GM18517 (cell line): ENCODE measurements around the gene CDK14.
"Not testable (repeated sequence)": the region's sequence is repeated elsewhere in the genome, so short reads cannot be mapped to it uniquely, and the experiment has no call there.

ENCODE experiments used
- ATAC-seq: cut with Tn5 transposase; IDR thresholded peaks from one replicate; pipeline ENCODE4 v1.9.1; 2021; ENCODE audit warnings: mild to moderate bottlenecking, moderate library complexity; ENCODE audit not compliant: unreplicated experiment

The CDK14 gene

DNA sequence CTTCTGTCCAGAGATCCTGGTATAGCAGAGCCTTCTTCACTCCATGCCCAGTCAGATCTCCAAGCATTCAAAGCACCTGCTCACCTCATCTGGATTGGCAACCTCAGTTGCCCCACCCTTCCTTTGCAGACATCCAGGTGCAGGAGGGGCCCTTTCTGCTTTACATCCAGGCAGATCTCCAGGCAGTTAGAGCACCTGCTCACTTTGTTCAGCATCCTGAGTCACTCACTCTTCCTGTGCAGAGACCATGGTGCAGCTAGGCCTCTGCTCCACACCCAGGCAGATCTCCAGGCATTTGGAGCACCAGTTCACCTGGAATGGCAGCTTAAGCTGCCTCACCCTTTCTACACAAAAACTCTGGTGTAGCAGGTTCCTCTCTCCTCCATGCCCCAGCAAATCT is 153.1 kb downstream of the CDK14 start:
- ATAC-seq: no peak

DNA sequence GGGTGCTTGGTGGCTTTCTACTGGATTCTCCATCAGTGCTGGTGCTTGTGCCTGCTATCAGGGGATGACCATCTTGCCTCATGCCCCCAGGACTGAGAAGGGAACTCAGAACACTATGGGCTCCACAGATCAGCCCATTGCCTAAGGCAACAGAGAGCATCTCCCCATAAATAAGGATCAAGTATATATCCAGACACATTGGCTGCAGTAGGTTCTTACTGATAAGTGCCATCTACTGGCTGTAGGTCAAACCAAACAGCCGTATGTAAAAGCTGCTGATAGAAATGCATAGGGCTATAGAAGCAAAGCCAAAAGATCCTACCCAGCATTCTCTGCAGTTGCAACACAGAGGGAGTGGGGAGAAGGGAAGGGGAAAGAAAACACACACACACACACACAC is 153.7 kb downstream of the CDK14 start:
- peak; percentile 69 for ATAC-seq

DNA sequence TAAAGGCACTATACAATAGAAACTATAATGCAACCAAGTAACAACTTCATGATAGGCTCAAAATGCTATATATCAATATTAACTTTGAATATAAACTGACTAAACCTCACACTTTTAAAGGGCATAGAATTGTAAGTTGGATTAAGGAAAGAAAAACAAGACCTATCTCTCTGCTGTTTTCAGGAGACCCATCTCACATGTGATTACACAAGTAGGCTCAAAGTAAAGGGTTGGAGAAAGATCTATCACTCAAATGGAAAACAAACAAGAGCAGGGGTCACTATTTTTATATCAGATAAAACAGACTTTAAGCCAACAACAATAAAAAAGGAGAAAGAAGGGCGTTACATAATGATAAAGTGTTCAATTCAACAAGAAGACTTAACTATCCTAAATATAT is 155.5 kb downstream of the CDK14 start:
- no peak for ATAC-seq

DNA sequence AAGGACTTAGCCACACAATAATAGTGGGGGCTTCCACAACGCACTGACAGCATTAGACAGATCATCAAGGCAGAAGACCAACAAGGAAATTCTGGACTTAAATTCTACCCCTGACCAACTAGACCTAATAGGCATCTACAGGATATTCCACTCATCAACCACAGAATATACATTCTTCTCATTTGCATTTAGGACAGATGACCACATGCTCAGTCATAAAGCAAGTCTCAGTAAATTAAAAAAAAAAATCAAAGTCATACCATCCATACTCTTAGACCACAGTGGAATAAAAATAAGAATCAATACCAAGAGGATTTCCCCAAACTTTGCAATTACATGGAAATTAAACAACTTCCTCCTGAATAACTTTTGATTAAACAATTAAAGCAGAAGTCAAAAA is 155.9 kb downstream of the CDK14 start:
- ATAC-seq: no peak

DNA sequence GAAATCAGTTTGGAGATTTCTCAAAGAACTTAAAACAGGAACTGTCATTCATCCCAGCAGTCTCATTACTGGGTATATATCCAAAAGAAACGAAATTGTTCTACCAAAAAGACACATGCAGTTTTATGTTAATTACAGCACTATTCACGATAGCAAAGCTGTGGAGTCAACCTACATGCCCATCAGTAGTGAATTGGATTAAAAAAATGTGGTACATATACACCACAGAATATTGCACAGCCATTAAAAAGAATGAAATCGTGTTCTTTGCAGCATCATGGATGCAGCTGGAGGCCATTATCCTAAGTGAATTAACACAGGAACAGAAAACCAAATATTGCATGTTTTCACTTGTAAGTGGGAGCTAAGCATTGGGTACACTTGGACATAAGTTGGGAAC is 158.9 kb downstream of the CDK14 start:
- no peak for ATAC-seq

DNA sequence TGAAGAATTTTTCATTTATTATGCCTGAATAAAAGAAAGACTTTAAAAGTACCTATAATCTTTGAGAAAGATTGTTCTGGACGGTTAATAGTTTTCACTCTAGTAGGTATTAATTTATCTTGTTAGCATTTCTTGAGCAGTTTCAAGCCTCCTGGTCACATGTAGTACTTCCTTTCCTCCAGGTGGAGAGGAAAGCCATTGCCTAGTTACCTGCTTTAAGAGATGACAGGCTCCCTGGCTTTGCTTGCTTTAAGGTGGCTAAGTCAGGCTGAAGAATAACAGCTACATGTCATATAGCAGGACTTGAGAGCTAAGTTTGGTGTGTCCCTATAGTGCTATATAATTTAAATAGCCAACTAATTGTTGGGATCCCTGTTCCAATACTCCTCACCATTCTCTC is 160.2 kb downstream of the CDK14 start:
- ATAC-seq: no peak

DNA sequence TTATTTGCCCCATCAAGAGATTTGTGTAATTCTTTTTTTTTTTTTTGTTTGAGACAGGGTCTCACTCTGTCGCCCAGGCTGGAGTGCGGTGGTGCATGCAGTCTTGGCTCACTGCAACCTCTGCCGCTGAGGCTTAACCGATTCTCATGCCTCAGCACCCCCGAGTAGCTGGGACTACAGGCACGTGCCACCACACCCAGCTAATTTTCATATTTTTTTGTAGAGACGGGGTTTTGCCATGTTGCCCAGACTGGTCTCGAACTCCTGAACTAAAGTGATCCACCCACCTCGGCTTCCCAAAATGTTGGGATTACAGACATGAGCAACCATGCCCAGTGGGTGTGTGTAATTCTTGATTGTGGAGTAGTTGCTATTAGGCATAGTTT is 161.4 kb downstream of the CDK14 start:
- not testable (repeated sequence) for ATAC-seq

DNA sequence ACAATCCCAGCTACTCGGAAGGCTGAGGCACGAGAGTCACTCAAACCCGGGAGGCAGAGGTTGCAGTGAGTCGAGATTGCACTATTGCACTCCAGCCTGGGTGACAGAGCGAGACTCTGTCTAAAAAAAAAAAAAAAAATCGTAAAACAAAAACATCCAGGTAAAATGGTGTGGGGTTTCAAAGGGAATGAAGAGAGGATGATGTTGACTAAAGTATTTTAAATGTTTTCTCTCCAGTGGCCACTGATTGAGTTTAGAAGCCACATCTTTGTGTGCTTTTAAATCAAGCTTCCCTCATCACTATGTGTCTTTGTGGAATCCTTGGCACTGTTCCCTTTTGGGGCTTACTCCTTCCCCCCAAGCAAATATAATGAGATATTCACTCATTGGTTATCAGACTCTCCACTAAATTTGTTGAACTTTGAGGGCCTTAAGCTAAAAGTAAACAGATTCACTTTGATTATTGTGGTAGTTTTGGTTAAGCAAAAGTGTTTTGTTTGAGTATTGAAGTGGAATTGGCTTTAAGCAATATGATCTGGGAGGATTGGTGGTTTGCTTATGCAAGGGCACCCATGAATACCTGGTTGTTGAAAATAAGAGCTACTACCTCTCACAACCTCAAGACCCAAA is 162.9 kb downstream of the CDK14 start:
- no peak for ATAC-seq

DNA sequence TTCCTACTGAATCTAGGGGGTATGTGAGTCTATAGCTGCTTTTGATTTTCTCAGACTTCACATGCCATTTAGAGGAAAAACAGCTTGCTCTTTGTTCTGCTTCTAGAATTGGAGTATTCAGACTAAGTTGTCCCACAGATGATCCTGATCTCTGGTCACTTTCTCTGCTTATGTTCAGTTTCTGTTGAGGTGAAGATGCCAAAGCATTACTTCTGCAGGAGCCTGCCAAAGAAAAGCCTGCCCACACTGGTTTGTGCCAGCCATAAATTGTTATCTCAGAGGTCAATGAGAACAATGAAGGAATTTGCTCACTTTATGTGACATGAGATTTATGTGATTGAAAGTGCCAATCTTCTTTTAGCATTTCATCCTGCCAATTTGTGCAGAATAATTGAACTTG is 163.6 kb downstream of the CDK14 start:
- ATAC-seq: no peak

DNA sequence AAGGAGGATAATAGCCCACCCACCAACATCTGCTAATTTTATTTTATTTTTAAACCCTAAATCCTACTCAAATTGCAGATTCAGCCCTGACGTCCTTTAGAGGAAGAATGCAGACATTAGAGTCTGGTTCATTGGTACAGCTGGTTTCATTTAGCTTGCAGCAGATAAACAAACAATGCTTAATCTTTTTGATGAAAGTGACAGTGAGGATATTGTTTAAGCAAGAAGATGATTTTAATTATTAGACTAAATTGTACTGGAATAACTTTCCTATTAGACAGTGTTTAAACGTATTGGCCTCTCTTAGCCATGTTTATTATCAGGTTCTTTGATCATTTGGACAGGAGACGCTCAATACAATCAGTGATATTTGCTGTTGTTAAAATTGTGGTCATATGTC is 164.8 kb downstream of the CDK14 start:
- no peak for ATAC-seq

DNA sequence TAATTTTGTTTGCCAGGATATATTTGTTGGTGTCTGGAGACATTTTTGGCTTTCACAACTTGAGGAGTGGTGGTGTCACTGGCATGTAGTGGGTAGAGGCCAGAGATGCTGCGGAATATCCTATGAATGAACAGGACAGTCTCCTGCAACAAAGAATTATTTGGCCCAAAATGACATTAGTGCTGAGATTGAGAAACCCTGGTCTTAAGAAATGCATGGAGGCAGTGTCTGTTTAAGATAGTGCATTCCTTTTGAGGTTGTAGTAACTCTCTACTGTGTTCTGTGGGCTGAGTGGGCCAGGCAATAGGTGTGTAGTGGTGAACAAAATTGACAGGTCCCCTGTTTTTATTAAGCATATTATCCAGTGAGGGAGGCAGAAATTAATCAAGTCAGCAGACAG is 165.5 kb downstream of the CDK14 start:
- no peak for ATAC-seq

DNA sequence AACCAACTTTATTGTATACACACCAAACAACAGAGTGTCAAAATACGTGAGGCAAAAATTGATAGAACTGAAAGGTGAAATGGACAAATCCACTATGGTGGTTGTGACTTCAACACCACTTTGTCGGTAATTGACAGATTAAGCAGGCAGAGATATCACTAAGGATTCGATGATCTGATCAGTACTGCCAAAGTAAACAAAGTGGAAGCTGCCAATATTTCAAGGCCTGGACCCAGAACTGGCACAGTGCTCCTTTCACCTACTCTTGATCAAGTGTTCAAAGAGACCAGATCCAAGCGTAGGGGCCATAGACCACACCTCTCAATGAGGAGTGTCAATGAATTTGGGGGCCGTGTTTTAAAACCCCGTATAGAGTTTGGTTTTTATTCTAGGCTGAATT is 167.0 kb downstream of the CDK14 start:
- no peak for ATAC-seq

DNA sequence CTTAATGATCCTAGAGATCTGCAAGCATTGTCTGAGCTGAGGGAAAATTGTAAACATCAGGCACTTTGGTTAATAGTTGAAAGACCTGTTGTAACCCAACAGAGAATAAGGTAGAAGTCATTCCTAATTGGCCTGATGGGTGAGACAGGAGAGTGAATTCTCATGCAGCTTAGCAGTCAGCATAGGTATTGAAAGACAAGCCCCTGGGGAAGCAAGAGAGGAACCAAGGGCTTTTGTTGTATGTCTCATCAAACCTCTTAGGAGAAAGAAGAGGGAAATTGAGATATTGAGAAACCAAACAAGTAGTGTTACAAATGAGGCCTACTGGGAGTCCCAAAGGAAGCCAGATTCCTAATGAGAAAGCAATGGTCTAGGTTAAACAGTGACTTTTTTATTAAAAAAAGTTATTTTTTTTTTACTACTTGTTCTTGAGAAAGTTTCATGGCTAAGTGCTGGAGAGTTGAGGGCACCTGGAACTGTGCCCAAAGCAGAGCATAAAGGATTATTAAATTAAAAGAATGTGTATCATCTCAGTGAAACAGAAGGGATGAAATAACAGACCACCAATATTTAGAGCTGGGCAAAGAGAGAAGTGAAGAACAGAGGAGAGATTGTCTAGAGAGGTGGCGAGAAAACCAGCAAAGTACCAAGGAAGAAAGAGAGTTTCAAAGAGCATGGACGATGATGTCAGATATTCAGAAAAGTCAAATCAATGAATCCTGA is 168.9 kb downstream of the CDK14 start:
- ATAC-seq: no peak

DNA sequence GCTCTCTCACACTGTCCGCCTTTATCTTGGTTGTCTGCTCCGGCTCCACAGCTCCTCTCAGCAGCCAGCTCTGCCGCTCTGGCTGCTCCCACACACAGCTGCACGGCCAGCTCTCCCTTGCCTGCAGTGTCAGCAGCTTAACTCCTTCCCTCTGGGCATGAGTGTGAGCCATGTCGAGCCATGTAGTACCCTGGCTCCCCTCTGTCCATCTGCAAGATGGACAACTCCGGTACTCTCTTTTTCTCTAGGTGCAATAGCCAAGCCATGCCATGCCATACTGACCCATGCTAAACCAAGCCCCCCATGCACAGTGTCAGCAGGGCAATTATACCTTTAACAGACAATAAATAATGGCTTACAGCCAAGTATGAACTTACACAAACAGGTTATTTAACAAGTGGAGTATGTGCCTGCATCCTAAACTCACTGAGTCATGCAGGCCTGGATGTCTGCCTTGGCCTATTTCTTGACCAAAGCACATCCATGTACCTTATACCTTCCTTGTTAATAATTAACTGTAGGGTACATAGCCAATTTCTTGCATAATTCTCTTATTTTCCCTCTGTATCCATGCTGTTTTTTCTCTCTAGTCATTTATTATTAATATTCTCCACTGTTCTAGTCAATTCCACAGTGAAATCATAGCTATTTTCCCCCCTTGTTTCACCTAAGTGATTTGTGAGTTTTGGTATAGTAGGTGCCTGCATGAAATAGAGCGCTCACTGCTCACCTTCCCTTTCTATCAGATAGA is 170.9 kb downstream of the CDK14 start:
- no peak for ATAC-seq

DNA sequence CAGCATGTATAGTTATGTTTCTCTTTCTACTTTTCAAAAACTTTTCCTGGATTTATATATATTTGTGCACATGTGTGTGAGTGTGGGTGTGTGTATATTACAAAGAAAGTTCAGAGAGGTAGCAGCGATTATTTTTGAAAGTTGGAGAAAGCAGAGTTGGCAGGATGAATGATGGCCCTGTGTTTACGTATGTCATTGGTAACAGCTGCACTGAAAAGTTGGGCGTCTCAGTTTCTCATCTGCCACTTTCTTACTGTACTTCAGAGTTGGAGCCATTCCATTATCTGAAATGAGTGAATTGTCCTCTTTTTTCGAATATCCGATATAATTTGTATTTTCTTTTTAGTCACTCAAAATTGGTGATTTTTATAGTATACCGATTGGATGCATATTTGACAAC is 172.2 kb downstream of the CDK14 start:
- ATAC-seq: no peak

DNA sequence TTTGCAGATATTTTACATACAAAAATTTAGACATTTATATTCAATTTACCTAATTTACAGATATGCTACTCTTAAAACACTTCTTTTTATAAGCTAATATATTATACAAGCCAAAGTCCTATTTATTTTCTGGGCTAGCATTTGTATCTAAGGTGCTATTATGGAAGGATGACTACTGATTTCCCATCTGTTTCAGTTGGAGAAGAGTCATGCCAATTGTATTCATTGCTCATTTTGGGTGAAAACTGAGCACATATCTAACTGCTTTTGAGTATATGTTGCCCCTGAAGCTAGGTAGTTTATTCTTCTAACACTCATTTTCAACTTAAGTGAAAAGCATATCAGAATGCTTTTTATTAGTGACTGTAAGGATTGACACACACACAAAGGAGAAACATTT is 172.9 kb downstream of the CDK14 start:
- no peak for ATAC-seq

DNA sequence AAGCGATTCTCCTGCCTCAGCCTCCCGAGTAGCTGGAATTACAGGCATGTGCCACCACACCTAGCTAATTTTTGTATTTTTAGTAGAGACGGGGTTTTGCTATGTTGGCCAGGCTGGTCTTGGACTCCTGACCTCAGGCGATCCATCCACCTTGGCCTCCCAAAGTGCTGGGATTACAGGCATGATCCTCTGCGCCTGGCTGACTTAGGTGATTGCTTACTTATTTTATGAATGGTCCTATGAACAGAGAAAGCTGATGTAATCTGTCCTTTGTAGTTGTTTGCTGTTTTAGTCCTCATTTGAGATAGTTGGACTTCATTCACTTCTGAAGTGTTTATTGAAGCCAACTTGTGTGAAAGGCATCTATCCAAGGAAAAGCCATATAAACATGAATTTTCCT is 173.4 kb downstream of the CDK14 start:
- ATAC-seq: not testable (repeated sequence)

DNA sequence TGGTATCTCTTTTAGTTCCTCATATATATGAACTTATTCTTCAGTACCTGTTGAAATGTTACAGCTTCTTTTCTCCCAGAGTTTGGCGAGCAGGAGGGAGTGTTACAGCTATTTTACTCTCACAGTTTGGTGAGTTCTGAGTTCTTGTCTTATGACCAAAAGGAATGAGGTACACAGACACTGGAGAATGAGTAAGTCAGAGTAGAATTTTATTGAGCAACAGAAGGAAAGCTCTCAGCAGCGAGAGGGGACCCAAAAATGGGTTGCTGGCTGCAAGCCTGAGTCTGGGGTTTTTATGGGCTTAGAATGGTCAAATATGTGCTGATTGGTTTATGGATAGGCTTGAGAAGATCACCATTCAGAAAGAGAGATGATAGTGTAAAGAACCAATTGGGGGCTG is 175.2 kb downstream of the CDK14 start:
- ATAC-seq: no peak

DNA sequence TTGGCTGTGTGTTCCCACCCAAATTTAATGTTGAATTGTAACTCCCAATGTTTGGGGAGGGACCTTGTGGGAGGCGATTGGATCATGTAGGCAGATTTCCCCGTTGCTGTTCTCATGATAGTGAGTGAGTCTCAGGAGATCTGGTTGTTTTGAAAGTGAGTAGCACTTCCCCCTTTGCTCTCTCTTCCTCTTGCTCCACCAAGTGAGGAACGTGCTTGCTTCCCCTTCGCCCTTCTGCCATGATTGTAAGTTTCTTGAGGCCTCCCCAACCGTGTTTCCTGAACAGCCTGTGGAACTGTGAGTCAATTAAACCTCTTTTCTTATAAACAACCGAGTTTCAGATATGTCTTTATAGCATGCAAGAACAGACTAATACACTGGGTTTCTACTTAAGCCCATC is 176.3 kb downstream of the CDK14 start:
- ATAC-seq: no peak

DNA sequence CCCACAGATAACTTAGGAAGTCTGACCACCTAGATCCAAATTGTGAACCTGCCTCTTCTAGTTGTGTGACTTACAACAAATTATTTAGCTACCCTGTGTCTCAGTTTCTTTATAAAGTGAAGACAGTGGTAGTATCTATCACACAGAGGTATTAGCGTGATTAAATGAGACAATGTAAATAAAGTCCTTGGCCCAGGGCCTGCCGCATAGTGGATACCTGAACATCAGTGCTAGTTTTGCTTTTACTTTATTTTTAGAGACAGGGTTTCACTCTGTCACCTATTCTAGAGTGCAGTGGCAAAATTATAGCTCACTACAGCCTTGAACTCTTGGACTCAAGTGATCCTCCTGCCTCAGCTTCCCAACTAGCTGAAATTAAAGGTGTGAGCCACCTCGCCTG is 177.1 kb downstream of the CDK14 start:
- peak; percentile 33 for ATAC-seq

DNA sequence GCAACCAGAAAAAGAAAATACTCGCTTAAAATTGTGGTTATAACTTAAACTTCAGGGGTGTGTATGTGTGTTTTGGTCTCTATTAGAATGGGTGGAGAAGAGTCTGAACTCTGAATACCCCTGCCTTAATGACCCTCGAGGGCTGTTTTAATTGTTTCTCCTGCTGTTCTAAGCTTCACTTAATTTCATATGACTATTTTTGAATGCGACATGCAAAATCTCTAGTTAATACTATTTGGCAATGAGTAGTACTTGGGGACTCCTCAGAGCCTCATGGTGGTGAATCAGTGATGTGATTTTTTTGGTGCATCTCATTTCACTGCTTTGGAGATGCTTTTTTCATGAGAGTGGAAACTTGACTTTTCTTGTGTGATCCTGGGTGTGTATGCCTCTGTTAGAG is 178.6 kb downstream of the CDK14 start:
- ATAC-seq: no peak

DNA sequence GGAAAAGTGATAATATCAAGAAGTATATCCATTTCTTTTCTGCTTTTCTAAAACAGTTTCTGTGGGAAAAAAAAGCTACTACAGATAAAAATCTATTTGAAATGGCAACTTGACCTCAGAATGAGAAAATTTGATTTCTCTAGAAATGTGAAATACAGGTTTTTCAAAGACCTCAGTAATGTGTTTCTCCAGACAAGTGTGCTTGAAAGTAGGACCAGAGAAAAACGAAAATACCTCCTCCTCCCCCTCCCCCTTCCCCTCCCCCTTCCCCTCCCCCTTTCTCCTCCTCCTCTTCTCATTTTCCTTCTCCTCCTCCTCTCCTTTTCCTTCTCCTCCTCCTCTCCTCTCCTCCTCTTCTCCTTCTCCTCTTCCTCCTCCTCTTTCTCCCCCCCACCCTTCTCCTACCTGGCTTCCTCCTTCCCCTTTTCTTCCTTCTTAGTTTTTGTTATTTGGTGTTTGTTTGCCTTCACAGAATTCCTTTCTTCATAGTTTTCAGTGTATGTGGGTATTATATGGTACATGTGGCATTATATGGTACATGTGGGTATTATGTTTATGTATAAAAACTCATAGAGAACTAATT is 179.4 kb downstream of the CDK14 start:
- no peak for ATAC-seq
